ENCODE results near the gene APOO. TPM values are rescaled to one million over a fixed set of nuclear protein-coding genes. Genes with fewer than 3 reads are reported as not detected.

The APOO gene
- total RNA-seq (2021; ENCODE audit: unreplicated experiment) (34.5 TPM), Bru-seq, nascent RNA (percentile 56 among the genes with signal in this experiment), BruChase-seq, experiment 1, labeled RNA remaining after a 6-hour chase (percentile 50 among the genes with signal in this experiment), BruChase-seq, experiment 2, labeled RNA remaining after a 2-hour chase (percentile 48 among the genes with signal in this experiment)
- 12.4 and 19.7 TPM in 2 replicates for polyA plus RNA-seq (2012)
- long read RNA-seq, transcript APOO-201 (9 exons, 1,118 nt): major isoform, 6 of 23 reads
- long read RNA-seq, partial matches to known transcripts: 1 of 23 reads
- long read RNA-seq, other reads (novel, unspliced or antisense): 16 of 23 reads

DNA sequence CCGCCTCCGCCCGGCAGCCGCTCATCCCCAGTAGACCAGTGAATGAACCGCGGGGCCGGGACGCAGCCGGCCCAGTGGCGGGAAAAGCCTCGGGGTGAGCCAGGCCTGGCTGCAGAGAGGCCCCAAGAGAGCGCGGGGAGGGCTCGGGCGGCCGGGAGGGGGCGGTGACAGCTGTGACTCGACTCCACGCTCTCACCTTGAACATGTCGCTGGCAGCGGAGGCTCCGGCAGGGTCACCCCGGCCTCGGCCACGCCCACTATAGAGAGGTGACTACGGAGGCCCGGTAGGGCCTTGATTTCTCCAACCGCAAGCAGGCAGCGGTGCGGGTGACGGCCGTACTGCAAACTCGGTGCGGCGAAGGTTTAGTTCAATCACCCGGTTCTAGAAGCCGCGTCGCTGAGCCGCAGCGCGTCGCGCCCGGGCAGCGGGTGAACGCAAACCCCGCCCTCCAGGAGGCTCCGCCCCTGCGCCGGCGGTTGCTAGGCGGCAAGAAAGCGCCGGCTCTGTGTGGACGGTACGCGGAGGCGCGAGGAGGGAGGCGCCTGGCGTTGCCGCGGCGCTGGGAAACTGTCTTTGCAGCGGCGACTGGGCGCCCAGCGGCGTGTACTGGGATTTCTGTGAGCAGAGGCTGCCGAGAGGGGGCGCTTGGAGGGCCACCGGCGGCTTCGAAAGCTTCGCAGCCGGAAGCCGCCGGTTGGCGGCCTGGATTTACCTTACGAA lies at the start of gene APOO, which contains the start of gene CXorf58:
Gene APOO (minus strand): TSS at position 441 of the 721 bp plus-strand sequence. CDS start 236 bp downstream, at position 205.
Gene CXorf58 (plus strand): TSS at position 509 of the 721 bp plus-strand sequence. CDS start 2,297 bp downstream, outside the sequence.
- peak within 1 kb of the TSS; percentile 74 for H3K27ac ChIP-seq (ENCODE audit: low read depth, low read length)
- ATAC-seq (peak; percentile 93), DNase-seq (ENCODE audit: low read depth, low spot score) (peak; percentile 83)

More for the DNA sequence above, at the start of gene APOO, which contains the start of gene CXorf58:
- peaks cover 0 to 15% of the 10 kb centered on the region in 2 experiments; a peak in 2 of 4 replicates for H3K4me1 ChIP-seq (ENCODE audit: control insufficient read depth in 1 of 2, insufficient read depth in 2 of 2, low read length in 2 of 2)
- RAD21 ChIA-PET (ENCODE audit: low non-redundant PET in 1 of 2, low total read pairs in 2 of 2, uncharacterized antibody in 2 of 2, unreplicated experiment in 2 of 2): interaction anchor here in 1 of 2 experiments (0.5 kb wide), 1 partner anchor 128 kb away, joined by 3 read pairs; no protein-coding TSS in a partner anchor
- BruUV-seq (replicated peaks): no TSS peak
- H3K27me3 ChIP-seq (ENCODE audit: insufficient read depth, low read length): no peaks in the 10 kb centered on the region
- H3K79me2 ChIP-seq (ENCODE audit: insufficient read depth, low read length): peaks cover 15% of the 10 kb centered on the region; the same call in 1 of the 2 replicates
- H2AFZ ChIP-seq (ENCODE audit: low read depth, low read length, poor library complexity, severe bottlenecking): peak within 1 kb of the TSS; percentile 95
- H4K20me1 ChIP-seq (ENCODE audit: insufficient read depth): no peaks in the 10 kb centered on the region
- intact Hi-C loops (cut with micrococcal nuclease): loop anchor here (1.0 to 5.0 kb wide), 2 partner anchors 147 to 335 kb away; partner anchors contain the start of gene EIF2S3
- H3K4me3 ChIP-seq (replicated peaks in 1 of 2; ENCODE audit: low read depth in 1 of 2, low read length in 2 of 2): peak within 1 kb of the TSS; percentile 76
- H3K36me3 ChIP-seq (ENCODE audit: control insufficient read depth in 1 of 2, insufficient read depth in 2 of 2, low read length in 2 of 2): no peaks in the 10 kb centered on the region
- POLR2A ChIA-PET: interaction anchor here (1.0 to 2.1 kb wide), 3 partner anchors 20 to 208 kb away, joined by 3 to 5 read pairs (median 4); partner anchors contain the start of gene ACOT9
- H3K4me2 ChIP-seq (ENCODE audit: low read length): peak within 1 kb of the TSS; percentile 80
- CTCF ChIA-PET: interaction anchor here (1.0 to 2.2 kb wide), 3 partner anchors 118 to 147 kb away, joined by 3 to 9 read pairs (median 3); partner anchors contain the start of gene EIF2S3
- TF ChIP-seq POLR2AphosphoS5 (IDR thresholded peaks at IDR 0.05; ENCODE audit: low read depth, low read length) (peak; percentile 69), ZFX (IDR thresholded peaks at IDR 0.05) (peak; percentile 55), ELF1 (IDR thresholded peaks at IDR 0.05; ENCODE audit: borderline replicate concordance, low read depth) (no peak), RAD21 (IDR thresholded peaks at IDR 0.05; ENCODE audit: low read depth) (no peak), EZH2 (IDR thresholded peaks at IDR 0.05) (no peak)
- TF ChIP-seq, protein P1, sequence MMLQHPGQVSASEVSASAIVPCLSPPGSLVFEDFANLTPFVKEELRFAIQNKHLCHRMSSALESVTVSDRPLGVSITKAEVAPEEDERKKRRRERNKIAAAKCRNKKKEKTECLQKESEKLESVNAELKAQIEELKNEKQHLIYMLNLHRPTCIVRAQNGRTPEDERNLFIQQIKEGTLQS (IDR thresholded peaks at IDR 0.05): no peak
- TF ChIP-seq, protein P2, sequence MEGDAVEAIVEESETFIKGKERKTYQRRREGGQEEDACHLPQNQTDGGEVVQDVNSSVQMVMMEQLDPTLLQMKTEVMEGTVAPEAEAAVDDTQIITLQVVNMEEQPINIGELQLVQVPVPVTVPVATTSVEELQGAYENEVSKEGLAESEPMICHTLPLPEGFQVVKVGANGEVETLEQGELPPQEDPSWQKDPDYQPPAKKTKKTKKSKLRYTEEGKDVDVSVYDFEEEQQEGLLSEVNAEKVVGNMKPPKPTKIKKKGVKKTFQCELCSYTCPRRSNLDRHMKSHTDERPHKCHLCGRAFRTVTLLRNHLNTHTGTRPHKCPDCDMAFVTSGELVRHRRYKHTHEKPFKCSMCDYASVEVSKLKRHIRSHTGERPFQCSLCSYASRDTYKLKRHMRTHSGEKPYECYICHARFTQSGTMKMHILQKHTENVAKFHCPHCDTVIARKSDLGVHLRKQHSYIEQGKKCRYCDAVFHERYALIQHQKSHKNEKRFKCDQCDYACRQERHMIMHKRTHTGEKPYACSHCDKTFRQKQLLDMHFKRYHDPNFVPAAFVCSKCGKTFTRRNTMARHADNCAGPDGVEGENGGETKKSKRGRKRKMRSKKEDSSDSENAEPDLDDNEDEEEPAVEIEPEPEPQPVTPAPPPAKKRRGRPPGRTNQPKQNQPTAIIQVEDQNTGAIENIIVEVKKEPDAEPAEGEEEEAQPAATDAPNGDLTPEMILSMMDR (IDR thresholded peaks at IDR 0.05 in 2 of 3, conservative IDR thresholded peaks at IDR 0.05 in 1 of 3; ENCODE audit: borderline replicate concordance in 1 of 3, insufficient read depth in 1 of 3, low read depth in 2 of 3, low read length in 2 of 3): peak in 2 of 3 experiments; percentile 66 to 80; a peak in 4 of 6 replicates
- TF ChIP-seq, protein P3, sequence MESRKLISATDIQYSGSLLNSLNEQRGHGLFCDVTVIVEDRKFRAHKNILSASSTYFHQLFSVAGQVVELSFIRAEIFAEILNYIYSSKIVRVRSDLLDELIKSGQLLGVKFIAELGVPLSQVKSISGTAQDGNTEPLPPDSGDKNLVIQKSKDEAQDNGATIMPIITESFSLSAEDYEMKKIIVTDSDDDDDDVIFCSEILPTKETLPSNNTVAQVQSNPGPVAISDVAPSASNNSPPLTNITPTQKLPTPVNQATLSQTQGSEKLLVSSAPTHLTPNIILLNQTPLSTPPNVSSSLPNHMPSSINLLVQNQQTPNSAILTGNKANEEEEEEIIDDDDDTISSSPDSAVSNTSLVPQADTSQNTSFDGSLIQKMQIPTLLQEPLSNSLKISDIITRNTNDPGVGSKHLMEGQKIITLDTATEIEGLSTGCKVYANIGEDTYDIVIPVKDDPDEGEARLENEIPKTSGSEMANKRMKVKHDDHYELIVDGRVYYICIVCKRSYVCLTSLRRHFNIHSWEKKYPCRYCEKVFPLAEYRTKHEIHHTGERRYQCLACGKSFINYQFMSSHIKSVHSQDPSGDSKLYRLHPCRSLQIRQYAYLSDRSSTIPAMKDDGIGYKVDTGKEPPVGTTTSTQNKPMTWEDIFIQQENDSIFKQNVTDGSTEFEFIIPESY (IDR thresholded peaks at IDR 0.05; ENCODE audit: extremely low read depth, insufficient replicate concordance, low read length): no peak
- no peaks in the 10 kb centered on the region for H3K9me2 ChIP-seq (ENCODE audit: insufficient read depth)
- peak within 1 kb of the TSS; percentile 89 for H3K9ac ChIP-seq (ENCODE audit: low read length)
- no peaks in the 10 kb centered on the region for H3K9me3 ChIP-seq (ENCODE audit: control insufficient read depth in 1 of 2, insufficient read depth in 1 of 2, low read depth in 1 of 2, low read length in 2 of 2)

Data from HCT116 (cell line).